Superior temporal gyrus (tissue), 1 donor: ENCODE measurements around the gene PDE11A.

Source experiments
- DNase-seq: peaks from one replicate; pipeline ENCODE4 v3.0.0-alpha.2; 2016; ENCODE audit errors: extremely low spot score

The PDE11A gene

GRCh38 chr2:177726931-177727348 is 345.6 kb downstream of the PDE11A start:
- no peak for DNase-seq

- DNase-seq: peak; percentile 91
Measured at GRCh38 chr2:177724398-177725287, 347.9 kb downstream of the PDE11A start.

- no peak for DNase-seq
Measured at GRCh38 chr2:177723235-177723634, 349.3 kb downstream of the PDE11A start.

GRCh38 chr2:177721818-177722567 is 350.6 kb downstream of the PDE11A start:
- no peak for DNase-seq

GRCh38 chr2:177721087-177721486 is 351.5 kb downstream of the PDE11A start:
- DNase-seq: no peak

GRCh38 chr2:177717831-177718618 is 354.6 kb downstream of the PDE11A start:
- DNase-seq: no peak

GRCh38 chr2:177716484-177716883 is 356.1 kb downstream of the PDE11A start:
- DNase-seq: no peak

- DNase-seq: no peak
Measured at GRCh38 chr2:177715771-177716170, 356.8 kb downstream of the PDE11A start.

- DNase-seq: no peak
Measured at GRCh38 chr2:177714704-177715103, 357.9 kb downstream of the PDE11A start.

GRCh38 chr2:177712462-177712861 is 360.1 kb downstream of the PDE11A start:
- no peak for DNase-seq

- DNase-seq: no peak
Measured at GRCh38 chr2:177711483-177712265, 360.9 kb downstream of the PDE11A start.

- no peak for DNase-seq
Measured at GRCh38 chr2:177710889-177711288, 361.7 kb downstream of the PDE11A start.

GRCh38 chr2:177709986-177710401 is 362.6 kb downstream of the PDE11A start:
- no peak for DNase-seq

- DNase-seq: peak; percentile 29
Measured at GRCh38 chr2:177708660-177709444, 363.7 kb downstream of the PDE11A start.

- DNase-seq: no peak
Measured at GRCh38 chr2:177708106-177708505, 364.5 kb downstream of the PDE11A start.

GRCh38 chr2:177705511-177706173 is 366.9 kb downstream of the PDE11A start:
- DNase-seq: no peak

GRCh38 chr2:177703159-177703558 is 369.4 kb downstream of the PDE11A start:
- DNase-seq: no peak

GRCh38 chr2:177698281-177698680 is 374.3 kb downstream of the PDE11A start:
- DNase-seq: no peak

GRCh38 chr2:177694348-177694747 is 378.2 kb downstream of the PDE11A start:
- no peak for DNase-seq
